NCI-H1417 (cell line): ENCODE measurements around the gene CHRNA9.

Experiments
- DNase-seq, 3 experiments: peaks; one replicate each; lab custom pipeline; 2025; lab: John Stamatoyannopoulos, UW

Gene CHRNA9

GRCh38 chr4:40309250-40309774, 25.8 kb upstream of the CHRNA9 start:
- DNase-seq = no peak

GRCh38 chr4:40310225-40310624, 24.9 kb upstream of the CHRNA9 start:
- no peak for DNase-seq

GRCh38 chr4:40311811-40312346, 23.3 kb upstream of the CHRNA9 start:
- DNase-seq = no peak

DNA sequence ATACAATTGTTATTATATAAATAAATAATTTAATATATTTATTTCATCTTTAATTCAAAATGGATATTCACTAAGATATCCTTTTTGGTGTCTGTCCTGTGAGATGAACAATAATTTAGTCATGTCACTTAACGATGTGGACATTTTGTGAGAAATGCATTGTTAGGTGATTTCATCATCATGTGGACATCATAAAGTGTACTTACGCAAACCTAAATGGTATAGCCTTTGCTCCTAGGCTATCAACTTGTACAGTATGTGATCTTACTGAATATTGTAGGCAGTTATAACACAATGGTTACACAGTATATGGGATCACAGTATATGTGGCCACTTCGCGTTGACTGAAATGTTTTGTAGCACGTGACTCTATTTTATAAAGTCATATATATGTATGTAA, 20.2 kb upstream of the CHRNA9 start:
- DNase-seq = no peak

DNA sequence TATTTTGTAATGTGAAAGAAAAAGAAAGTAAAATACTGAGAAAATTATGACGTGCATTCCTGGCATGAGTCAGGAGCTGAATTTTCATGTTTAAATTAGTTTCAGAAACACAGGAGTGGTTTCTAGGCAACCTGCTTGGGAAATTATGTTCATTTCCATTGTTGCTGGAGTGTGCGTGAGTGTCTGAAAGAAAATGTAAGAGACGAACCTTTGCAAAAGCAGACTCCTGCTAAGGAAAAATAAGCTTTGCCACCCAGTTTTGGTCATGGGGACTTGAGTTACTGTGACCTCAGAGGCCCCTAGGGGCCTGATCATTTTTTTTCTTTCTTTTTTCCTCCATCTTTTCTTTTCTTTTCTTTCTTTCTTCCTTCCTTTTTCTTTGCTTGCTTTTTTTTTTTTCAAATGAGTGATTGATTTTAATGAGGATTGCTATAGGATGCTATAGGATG, 18.8 kb upstream of the CHRNA9 start:
- DNase-seq = no peak

GRCh38 chr4:40316782-40317635, 18.1 kb upstream of the CHRNA9 start:
- DNase-seq = no peak

DNA sequence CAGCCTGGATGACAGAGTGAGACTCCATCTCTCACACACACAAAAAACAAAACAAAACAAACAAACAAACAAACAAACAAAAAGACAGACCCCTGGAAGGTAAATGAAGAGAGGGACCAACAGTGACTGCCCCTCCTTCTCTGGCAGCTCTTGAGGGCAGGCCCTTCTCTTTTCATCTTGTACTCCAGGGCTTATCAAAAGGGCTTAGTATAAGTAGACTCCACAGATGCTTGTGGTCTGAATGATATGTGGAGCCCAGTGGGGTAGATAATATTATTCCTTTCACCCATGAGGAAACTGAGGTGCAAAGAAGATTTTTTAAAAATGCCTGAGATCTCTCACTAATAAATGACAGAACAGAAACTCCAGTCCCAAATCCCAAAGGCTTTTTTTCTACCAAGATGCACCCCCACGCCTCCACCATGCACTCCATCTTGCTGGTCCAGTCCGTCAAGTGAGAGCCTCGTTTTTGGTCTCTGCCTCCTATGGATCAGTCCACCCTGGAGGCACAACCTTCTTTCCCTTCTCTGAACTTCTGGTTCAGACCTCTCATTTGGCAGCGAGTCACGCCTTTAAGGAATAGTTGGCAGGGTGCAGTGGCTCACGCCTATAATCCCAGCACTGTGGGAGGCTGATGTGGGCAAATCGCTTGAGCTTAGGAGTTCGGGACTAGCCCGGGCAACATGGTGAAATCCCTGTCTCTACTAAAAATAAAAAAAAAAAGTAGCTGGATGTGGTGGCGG, 17.0 kb upstream of the CHRNA9 start:
- DNase-seq = no peak

DNA sequence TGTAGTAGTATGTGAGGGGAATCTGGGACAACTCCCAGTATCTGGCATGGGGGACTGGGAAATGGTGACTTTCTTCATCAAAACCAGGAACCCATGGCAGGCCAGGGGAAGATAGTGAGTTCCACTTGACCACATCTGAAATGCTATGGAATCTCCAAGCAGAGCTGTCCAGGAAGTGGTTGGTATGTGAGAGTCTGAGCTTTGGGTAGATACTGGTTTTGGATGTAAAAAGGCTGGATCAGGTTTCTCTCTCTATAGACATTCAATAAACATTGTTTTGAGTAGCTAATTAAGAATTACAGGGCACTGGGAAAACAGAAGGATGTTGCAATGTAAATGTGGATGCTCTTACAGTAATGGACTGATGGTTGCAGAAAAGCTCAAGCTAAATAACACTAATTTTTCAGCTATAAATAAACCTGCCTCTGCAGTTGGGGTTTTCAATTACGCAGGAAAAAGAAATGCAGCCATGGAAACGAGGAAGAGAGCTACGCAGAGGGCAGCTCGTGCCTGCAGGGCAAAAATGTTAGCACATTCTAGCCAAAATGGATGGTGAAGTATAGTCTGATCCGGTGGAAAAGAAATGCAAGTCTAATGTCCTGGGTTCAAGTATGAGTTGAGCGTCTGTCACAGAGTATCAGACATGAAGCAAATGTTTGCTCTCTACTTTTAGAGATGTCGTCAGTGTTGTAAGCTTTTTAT, 13.4 kb upstream of the CHRNA9 start:
- DNase-seq = peak; percentile 29 to 69 (median 39)

- peak in 2 of 3 experiments; percentile 1 to 28 for DNase-seq
These were observed 12.3 kb upstream of the CHRNA9 start for GRCh38 chr4:40322811-40323210.

GRCh38 chr4:40323866-40324265, 11.3 kb upstream of the CHRNA9 start:
- DNase-seq = no peak

DNA sequence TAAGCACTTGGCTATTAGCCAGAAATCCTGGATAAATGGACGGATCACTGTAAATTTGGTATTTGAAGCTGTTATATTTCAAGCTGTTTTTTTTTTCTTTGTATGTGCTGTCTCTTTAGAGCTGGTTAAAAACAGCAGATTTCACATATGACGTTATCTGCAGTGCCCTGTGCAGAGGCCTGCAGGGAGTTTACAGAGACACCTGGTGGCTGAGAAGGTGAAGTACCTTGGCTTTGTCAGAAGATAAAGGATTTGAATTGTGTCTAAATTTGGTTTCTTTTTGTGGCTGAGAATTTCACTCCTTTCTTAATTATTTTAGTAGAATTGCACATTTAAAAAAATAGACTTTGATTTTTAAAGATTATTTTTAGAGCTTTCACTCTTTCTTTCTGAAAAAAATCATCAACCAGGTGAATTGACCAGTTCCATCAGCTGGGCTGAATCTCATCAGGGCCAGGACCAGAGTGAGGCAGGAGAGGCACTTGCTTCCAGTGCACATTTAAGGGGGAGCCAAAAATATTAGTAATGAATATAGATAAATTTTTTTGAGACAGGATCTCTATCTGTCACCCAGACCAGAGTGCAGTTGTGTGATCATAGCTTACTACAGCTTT, 9.6 kb upstream of the CHRNA9 start:
- peak; percentile 45 to 80 (median 68) for DNase-seq

DNA sequence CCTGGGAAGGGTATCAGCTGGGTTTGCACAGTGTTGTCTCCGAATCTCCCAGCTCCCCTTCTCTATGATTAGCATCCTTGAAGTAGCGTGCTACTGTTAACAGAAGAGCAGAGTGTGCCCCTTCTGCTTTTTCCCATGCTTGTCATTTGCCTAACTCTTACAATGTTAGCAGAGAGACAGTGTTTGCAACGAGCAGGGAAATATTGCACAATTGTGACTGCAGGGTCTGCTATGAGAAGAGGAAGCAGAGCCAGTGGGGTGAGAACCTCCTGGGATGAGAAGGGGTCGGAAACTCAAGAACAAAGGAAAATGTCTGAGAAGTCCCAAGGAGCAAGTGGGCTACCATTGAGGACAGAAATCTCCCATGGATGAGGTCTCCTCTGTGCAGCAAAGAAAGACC, 7.8 kb upstream of the CHRNA9 start:
- DNase-seq = no peak

DNA sequence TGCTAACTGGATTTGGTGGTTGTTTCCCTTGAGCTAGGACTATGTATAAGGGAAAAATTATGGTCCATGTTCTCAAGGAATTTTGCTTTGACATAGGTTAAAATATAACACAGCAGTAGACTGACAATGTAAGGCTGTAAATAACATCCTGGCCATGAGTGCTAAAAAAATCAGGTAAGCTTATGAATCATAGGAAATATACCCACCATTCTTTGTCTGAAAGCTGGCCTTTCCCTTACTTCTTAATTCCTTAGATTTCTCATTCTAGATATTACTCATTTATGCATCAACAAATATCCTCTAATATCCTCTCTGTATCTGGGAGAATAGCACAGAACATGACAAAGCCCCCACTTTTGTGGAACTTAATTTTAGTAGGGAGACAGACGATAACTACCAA, 6.8 kb upstream of the CHRNA9 start:
- DNase-seq = no peak

- no peak for DNase-seq
These were observed 5.3 kb upstream of the CHRNA9 start for GRCh38 chr4:40329805-40330204.

GRCh38 chr4:40330536-40330935, 4.6 kb upstream of the CHRNA9 start:
- no peak for DNase-seq

GRCh38 chr4:40331101-40331745, 3.9 kb upstream of the CHRNA9 start:
- no peak for DNase-seq

DNA sequence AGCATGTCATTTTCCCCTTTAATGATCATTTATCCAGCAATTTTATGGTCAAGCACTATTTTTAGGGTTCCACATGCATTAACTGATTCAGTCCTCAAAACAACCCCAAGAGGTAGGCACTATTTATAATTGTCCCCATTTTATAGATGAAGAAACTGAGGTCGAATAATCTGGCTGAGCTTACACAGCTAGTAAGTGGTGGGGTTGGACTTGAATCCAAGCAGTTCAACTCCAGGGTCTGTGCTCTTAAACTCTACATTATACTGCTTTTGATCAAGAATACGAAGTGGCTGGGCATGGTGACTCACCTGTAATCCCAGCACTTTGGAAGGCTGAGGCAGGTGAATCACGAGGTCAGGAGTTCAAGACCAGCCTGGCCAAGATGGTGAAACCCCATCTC, 3.2 kb upstream of the CHRNA9 start:
- no peak for DNase-seq

GRCh38 chr4:40333921-40334352, 1.2 kb upstream of the CHRNA9 start:
- peak; percentile 38 to 88 (median 84) for DNase-seq

- DNase-seq = peak in 1 of 3 experiments; percentile 0
These were observed 377 bp downstream of the CHRNA9 start for GRCh38 chr4:40335525-40335894.

GRCh38 chr4:40337051-40337450, 1.9 kb downstream of the CHRNA9 start:
- peak in 1 of 3 experiments; percentile 8 for DNase-seq

GRCh38 chr4:40337523-40337922, 2.4 kb downstream of the CHRNA9 start:
- no peak for DNase-seq
